GM12874 (cell line): ENCODE data around the gene CD99L2.

Experiments used
- TF ChIP-seq, protein P1 (sequence below): IDR thresholded peaks from 2 replicates; pipeline ENCODE4 v1.5.1; 2011; ENCODE audit warnings: low read depth, mild to moderate bottlenecking, control low read depth, low read length, moderate library complexity; ENCODE audit not compliant: insufficient read depth

Gene CD99L2

DNA sequence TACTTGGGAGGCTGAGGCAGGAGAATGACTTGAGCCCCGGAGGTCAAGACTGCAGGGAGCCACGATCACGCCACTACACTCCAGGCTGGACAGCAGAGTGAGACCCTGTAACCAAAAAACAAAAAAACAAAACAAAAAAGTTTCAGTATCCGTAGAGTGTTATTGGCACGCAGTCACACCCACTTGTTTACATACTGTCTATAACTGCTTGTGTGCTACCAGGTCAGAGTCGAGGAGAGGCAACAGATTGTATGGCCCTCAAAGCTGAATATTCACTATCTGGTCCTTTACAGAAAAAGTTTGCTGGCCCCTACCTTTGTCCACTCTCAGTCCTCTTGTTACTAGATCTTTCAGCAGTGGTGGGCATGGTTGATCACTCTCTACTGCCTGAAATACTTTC is 8.2 kb upstream of the CD99L2 start:
- TF ChIP-seq, protein P1, sequence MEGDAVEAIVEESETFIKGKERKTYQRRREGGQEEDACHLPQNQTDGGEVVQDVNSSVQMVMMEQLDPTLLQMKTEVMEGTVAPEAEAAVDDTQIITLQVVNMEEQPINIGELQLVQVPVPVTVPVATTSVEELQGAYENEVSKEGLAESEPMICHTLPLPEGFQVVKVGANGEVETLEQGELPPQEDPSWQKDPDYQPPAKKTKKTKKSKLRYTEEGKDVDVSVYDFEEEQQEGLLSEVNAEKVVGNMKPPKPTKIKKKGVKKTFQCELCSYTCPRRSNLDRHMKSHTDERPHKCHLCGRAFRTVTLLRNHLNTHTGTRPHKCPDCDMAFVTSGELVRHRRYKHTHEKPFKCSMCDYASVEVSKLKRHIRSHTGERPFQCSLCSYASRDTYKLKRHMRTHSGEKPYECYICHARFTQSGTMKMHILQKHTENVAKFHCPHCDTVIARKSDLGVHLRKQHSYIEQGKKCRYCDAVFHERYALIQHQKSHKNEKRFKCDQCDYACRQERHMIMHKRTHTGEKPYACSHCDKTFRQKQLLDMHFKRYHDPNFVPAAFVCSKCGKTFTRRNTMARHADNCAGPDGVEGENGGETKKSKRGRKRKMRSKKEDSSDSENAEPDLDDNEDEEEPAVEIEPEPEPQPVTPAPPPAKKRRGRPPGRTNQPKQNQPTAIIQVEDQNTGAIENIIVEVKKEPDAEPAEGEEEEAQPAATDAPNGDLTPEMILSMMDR: no peak

DNA sequence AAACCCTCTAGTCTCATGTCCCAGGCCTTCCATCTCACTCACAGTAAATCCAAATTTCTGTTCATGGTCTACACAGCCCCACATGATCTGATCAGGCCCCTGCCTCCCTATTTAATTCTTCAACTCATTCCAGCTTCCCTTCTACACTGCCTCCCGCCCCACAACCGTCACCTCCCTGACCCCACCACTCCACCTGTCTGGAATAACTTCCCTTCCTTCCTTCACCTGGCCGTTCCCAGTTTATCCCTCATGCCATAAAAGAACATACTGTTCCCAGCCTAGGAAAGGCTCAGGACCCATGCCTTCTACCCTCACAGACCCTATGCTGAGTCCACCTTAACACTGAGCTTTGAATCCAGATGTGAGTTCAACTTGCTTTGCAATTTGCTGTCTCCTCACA is 6.8 kb upstream of the CD99L2 start:
- TF ChIP-seq, protein P1: no peak

DNA sequence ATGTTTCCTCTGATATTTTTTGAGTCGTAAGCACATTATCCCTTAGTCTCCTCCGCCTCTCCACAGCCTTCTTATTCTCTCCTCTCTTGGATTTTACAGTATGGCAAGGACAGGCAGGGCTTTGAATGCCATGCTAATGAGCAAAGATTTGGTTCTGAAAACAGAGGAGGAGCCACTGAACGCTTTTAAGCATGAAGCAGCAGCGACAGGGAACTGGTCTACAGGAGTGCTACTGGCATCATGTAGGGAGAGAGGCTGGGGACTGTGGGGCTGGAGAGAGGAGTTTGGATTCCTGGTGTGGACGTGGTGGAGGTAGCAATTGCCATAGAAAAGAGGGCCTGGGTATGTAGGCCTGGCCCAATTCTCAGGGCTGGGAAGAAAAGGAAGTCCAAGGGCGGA is 4.6 kb upstream of the CD99L2 start:
- TF ChIP-seq, protein P1: no peak

DNA sequence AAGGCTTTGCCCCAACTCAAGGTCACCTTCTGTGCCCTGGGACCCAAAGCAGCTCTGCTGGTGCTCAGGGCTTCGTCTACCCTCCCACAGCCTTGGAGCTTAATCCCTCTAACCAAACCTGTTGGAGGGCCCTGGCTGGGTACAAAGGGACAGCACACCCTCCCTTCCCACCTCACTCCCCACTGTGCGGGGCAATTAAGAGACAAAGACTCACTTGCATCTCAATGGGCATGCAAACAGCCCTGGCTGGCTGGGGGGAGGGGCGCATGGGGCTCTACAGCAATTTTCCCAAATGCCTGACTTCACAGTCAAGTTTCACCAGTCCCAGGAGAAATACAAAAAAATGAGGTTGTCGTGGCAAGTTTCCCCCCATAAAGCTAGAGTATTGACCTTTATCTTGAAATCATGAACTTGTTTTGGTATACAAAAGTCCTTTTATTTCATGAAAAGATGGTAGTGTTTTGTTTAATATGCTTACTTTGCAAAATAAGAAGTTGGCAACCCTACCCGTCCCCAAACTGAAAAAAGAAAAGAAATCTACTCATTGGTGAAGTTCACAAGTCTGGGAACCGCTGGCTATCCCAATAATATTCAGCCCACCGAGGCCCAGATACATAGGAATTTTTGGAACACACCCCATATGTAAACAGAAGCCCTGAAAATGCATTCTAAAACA is 4.1 kb upstream of the CD99L2 start:
- TF ChIP-seq, protein P1: no peak

DNA sequence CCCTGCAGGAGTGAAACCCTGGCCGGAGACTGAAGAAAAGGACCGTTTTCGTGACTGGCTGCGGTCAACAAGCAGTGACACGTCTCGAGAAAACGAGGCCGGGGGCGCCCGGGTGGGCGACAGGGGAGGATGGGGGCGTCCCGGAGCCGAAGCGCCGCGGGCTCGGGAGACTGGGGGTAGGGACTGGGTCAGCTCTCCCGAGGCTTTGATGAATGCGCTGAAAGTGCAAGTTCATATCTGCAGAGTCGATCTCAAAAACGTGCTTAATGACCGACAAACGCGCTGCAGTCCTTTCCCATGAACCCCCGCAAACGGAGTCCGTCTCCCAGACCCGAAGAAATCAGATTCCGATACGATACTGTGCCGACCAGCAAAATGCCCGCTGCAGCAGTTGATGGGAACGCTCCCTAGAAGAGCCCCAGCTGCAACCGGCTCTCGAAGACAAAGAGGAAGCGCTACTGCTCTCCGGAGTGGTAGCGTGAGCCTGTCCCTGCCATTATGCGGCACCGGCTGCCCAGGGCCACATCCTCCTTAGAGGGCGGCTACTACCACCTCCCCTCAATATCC is 806 bp upstream of the CD99L2 start:
- TF ChIP-seq, protein P1: no peak

DNA sequence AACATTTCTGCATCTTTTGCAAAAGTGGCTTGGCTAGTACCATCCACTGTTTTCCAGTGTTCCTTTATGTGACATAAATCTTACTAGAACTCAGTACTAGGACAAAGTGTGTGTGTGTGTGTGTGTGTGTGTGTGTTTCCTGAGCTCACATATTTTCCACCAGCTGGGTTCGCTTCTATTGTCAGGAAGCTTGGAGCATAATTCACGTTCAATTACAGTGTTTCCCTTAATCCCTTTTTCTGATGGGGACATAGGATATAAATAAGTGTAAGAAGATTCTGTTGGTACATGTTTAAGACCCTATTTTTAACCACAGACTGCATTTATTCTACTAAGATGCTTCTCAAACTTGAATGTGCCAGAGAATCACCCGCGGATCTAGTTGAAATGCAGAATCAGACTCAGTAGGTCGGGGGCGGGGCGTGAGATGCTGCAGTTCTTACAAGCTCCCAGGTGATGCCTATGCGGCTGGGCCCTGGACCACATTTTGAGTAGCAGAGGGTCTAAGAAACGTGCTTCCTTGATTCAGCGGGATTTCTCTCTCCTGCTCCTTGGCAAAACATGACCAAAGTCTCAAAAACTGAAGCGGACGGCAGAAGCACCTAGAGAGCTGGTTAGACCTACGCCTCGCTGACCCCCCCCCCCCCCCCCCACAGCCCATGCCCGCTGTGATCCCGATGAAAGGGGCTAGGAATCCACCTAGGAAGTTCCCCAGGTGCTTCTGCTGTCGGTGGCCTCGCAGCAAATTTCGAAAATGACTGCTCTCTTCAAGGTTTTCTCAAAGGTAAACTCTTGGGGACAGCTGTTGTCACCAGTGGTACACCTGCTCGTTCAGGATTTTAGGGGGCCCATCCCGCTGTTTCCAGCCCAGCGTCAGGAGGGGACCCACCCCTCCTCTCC is 797 bp downstream of the CD99L2 start:
- TF ChIP-seq, protein P1: no peak

DNA sequence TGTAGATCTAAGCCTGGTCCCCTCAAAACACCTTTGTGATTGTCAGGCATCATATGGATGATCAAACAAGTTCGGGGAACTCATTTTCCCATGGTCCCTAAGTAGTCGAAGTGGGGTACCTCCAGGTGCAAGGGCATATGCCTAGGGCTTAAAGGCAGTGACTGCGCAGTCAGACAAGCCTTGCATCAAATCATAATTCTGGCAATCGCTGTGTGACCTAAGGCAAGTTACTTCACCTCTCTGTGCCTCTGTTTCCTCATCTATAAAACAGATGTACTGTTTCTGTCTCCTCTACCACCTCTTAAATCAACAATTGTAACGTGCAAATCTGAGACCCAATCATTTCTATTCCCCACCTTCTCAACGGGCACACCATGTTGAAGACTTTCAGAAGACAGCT is 1.8 kb downstream of the CD99L2 start:
- TF ChIP-seq, protein P1: no peak
